ENCODE measurements around the gene PRPF8. TPM values are rescaled to one million over a fixed set of nuclear protein-coding genes. Genes with fewer than 3 reads are reported as not detected.

The PRPF8 gene
- total RNA-seq, 1 donor from 2014 or later = 185 TPM

DNA sequence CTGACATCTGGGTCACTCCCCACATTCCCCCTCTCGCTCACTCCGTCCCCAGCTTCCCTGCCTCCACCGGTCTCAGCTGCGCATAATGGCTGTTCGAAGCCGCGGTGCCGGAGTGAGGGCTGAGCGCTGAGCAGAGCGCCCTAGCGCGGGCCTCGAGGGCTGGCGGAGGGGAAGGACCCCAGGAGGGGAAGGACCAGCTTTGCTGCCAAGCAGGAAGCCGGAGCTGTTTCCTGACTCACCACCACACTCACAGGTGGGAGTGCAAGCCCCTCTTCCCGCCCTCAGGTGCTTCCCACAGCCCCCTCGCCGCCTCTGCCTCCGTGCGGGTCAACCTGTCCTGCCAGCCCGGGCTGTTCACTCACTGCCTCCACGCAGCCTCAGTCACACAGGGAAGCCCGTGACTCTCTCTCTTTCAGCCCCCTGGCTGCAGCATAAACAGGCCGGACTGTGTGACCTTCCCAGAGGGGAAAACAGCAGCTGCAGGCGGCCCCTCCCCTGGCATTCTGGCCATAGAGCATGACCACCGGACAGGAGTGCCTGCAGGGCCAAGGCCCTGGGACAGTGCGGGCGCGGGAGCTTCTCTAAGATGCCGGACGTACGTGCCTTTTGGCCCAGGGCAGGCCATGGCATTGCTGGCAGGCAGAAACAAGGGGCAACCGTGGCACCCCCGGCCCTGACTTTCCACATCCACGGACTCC is 79.7 kb downstream of the PRPF8 start:
- Histone ChIP-seq H3K4me3 (ENCODE audit: low read depth, low read length) (no peak overlapping the region), H3K36me3 (ENCODE audit: control insufficient read depth, insufficient read depth, low read length) (no peaks in the 10 kb centered on the region), H3K27me3 (ENCODE audit: control insufficient read depth, insufficient read depth, low read length) (peaks cover 3% of the 10 kb centered on the region)
- TF ChIP-seq CTCF (IDR thresholded peaks at IDR 0.05; ENCODE audit: insufficient read depth, low read length, poor library complexity, severe bottlenecking) = peak; percentile 1
- no peak for DNase-seq (ENCODE audit: low read depth)

GRCh38 chr17:1601571-1601970 is 83.1 kb downstream of the PRPF8 start:
- no peak for DNase-seq (ENCODE audit: low read depth)
- TF ChIP-seq CTCF (IDR thresholded peaks at IDR 0.05; ENCODE audit: insufficient read depth, low read length, poor library complexity, severe bottlenecking) = no peak
- no peak overlapping the region for H3K4me3 ChIP-seq (ENCODE audit: low read depth, low read length)
- H3K36me3 ChIP-seq (ENCODE audit: control insufficient read depth, insufficient read depth, low read length) = no peaks in the 10 kb centered on the region
- peaks cover 3% of the 10 kb centered on the region for H3K27me3 ChIP-seq (ENCODE audit: control insufficient read depth, insufficient read depth, low read length)

Other genes starting within 250 kb of the PRPF8 start
- 81.7 and 84.9 TPM in 2 replicates for gene CRK, start 228.6 kb downstream of the PRPF8 start, total RNA-seq
- 131 and 152 TPM in 2 replicates for gene MYO1C, start 192.2 kb downstream of the PRPF8 start, total RNA-seq
- 59.5 and 61.3 TPM in 2 replicates for gene INPP5K, start 168.3 kb downstream of the PRPF8 start, total RNA-seq
- gene PITPNA, start 122.1 kb downstream of the PRPF8 start, total RNA-seq = 49.8 and 53.1 TPM in 2 replicates
- 9.1 and 15.5 TPM in 2 replicates for gene SLC43A2, start 56.0 kb downstream of the PRPF8 start, total RNA-seq
- 34.9 and 41.0 TPM in 2 replicates for gene SCARF1, start 39.1 kb downstream of the PRPF8 start, total RNA-seq
- gene RILP, start 35.0 kb downstream of the PRPF8 start, total RNA-seq = 7.9 and 12.8 TPM in 2 replicates
- gene TLCD2, start 25.5 kb upstream of the PRPF8 start, total RNA-seq = 1.8 and 1.9 TPM in 2 replicates
- 35.5 and 43.7 TPM in 2 replicates for gene WDR81, start 39.8 kb upstream of the PRPF8 start, total RNA-seq
- gene SERPINF2, start 58.0 kb upstream of the PRPF8 start, total RNA-seq = 1.2 and 1.4 TPM in 2 replicates
- gene SERPINF1, start 77.2 kb upstream of the PRPF8 start, total RNA-seq = 12.7 and 16.1 TPM in 2 replicates
- 6.7 and 7.8 TPM in 2 replicates for gene SMYD4, start 145.0 kb upstream of the PRPF8 start, total RNA-seq
- 22.0 and 30.3 TPM in 2 replicates for gene RPA1, start 145.1 kb upstream of the PRPF8 start, total RNA-seq

All from kidney epithelial cell (primary cell).